Lung (tissue), 12 donors: ENCODE measurements around the gene SNTG2. TPM values are rescaled to one million over a fixed set of nuclear protein-coding genes. Genes with fewer than 3 reads are reported as not detected.

Experiments used
- ATAC-seq: fragments of 200-7000 bp; cut with Tn5 transposase; one replicate; pipeline ENCODE4 v1.9.1; 2020; ENCODE audit warnings: moderate number of reproducible peaks; ENCODE audit not compliant: insufficient read depth, low FRiP score
- DNase-seq, 3 donors: peaks; one replicate each; pipeline ENCODE4 v3.0.0-alpha.2; 2013 to 2017
- H3K27ac ChIP-seq, 2 donors: one replicate each; pipeline ENCODE4 v1.5.1; 2013; ENCODE audit warnings: mild to moderate bottlenecking in 2 of 2, moderate library complexity in 2 of 2, control low read depth in 1 of 2, inconsistent platforms in 1 of 2, low read depth in 1 of 2, low read length in 1 of 2
- H3K27me3 ChIP-seq, 3 donors: one replicate each; pipeline ENCODE4 v1.5.1; 2013; ENCODE audit warnings: low read length in 2 of 3; ENCODE audit not compliant: control insufficient read depth in 3 of 3, insufficient read depth in 3 of 3
- H3K36me3 ChIP-seq, 4 donors: one replicate each; pipeline ENCODE4 v1.5.1; 2013; ENCODE audit warnings: low read length in 4 of 4, mild to moderate bottlenecking in 1 of 4, moderate library complexity in 1 of 4; ENCODE audit not compliant: control insufficient read depth in 4 of 4, insufficient read depth in 4 of 4
- H3K4me1 ChIP-seq, 5 donors: one replicate each; pipeline ENCODE4 v1.5.1; 2013; ENCODE audit warnings: low read length in 5 of 5, mild to moderate bottlenecking in 2 of 5, moderate library complexity in 1 of 5; ENCODE audit not compliant: control insufficient read depth in 5 of 5, insufficient read depth in 5 of 5
- H3K4me3 ChIP-seq: one replicate; pipeline ENCODE4 v1.5.1; 2013; ENCODE audit warnings: mild to moderate bottlenecking, control low read depth, moderate library complexity
- H3K9ac ChIP-seq, 2 donors: one replicate each; pipeline ENCODE4 v1.5.1; 2013; ENCODE audit warnings: low read length in 2 of 2, control low read depth in 1 of 2; ENCODE audit not compliant: insufficient read depth in 1 of 2
- H3K9me3 ChIP-seq, 4 donors: one replicate each; pipeline ENCODE4 v1.5.1; 2013; ENCODE audit warnings: low read length in 3 of 4, mild to moderate bottlenecking in 1 of 4, moderate library complexity in 1 of 4; ENCODE audit not compliant: control insufficient read depth in 4 of 4, insufficient read depth in 3 of 4
- CTCF ChIP-seq: IDR thresholded peaks from 2 replicates; pipeline ENCODE4 v1.5.1; 2012; ENCODE audit warnings: mild to moderate bottlenecking; ENCODE audit errors: control extremely low read depth, extremely low read depth
- WGBS, 2 donors: extraction: QIAGEN DNeasy Blood & Tissue Kit; methylation state at CpG; one replicate each; pipeline ENCODE4 v1.1.7; 2013; 5-methylcytosine and 5-hydroxymethylcytosine counted together
- polyA plus RNA-seq, 2 donors: library from polyadenylated mRNA; stranded (reverse); fragments of 200-250 nt; gene quantifications; one replicate each; pipeline ENCODE4 v1.2.1, GENCODE V29; 2013
- total RNA-seq, 2 donors: library from RNA; depleted of rRNA in 1 of 2; stranded (reverse); fragments of >200 nt in 1 of 2; gene quantifications; one replicate each; pipeline ENCODE4 v1.2.1, GENCODE V29; 2014 to 2021
- donor health status: control.
- donor health status: control.
- donor health status: Bipolar disorder and iron deficiency.
- donor health status: healthy.
- donor health status: DM: yes; HTN: yes; CAD: no.

The SNTG2 gene
- total and polyA plus RNA-seq, 4 donors: 0.31 to 1.8 (median 1.2) TPM

- H3K27ac ChIP-seq: no peak overlapping the region
- no peak overlapping the region for H3K9ac ChIP-seq
- H3K9me3 ChIP-seq: peaks cover 0 to 4% (median 0%) of the 10 kb centered on the region in 4 donors
- no peak for DNase-seq
- no peaks in the 10 kb centered on the region for H3K4me1 ChIP-seq
- peaks cover 0 to 15% (median 13%) of the 10 kb centered on the region in 3 donors for H3K27me3 ChIP-seq
- 89 to 93% methylated on average over 5 of the region's 5 CpGs for WGBS, 2 donors
- no peak for TF ChIP-seq CTCF
- H3K4me3 ChIP-seq: no peak overlapping the region
- no peak for ATAC-seq
- H3K36me3 ChIP-seq: no peaks in the 10 kb centered on the region
Observed at GRCh38 chr2:1251520-1251919, 300.9 kb downstream of the SNTG2 start.

GRCh38 chr2:1253629-1254028, 303.0 kb downstream of the SNTG2 start:
- 30 to 40% methylated on average over 4 of the region's 4 CpGs for WGBS, 2 donors
- Histone ChIP-seq H3K36me3 (no peaks in the 10 kb centered on the region), H3K27me3 (peaks cover 0 to 9% (median 9%) of the 10 kb centered on the region in 3 donors), H3K9ac (no peak overlapping the region), H3K9me3 (peaks cover 0 to 4% (median 0%) of the 10 kb centered on the region in 4 donors), H3K4me3 (no peak overlapping the region), H3K27ac (no peak overlapping the region), H3K4me1 (no peaks in the 10 kb centered on the region)
- no peak for TF ChIP-seq CTCF
- DNase-seq (no peak), ATAC-seq (no peak)

GRCh38 chr2:1254662-1255343, 304.2 kb downstream of the SNTG2 start:
- Histone ChIP-seq H3K4me1 (no peaks in the 10 kb centered on the region), H3K27ac (no peak overlapping the region), H3K27me3 (peaks cover 0 to 15% (median 3%) of the 10 kb centered on the region in 3 donors), H3K9ac (no peak overlapping the region), H3K36me3 (no peaks in the 10 kb centered on the region), H3K4me3 (no peak overlapping the region), H3K9me3 (peaks cover 0 to 4% (median 0%) of the 10 kb centered on the region in 4 donors)
- TF ChIP-seq CTCF: no peak
- no peak for DNase-seq
- 66 to 77% methylated on average over 18 of the region's 18 CpGs for WGBS, 2 donors
- ATAC-seq: no peak
